HL-60/S4 treated with retinoic acid at 250 ng/mL for 4 days and 3 days (cell line): ENCODE data around the gene BAG3.

ENCODE experiments used
- in situ Hi-C: fragments of 300-500 bp; cut with MboI; formaldehyde crosslinking; loops from 2 replicates; pipeline ENCODE4 v1.7.0; 2022; ENCODE audit warnings: low sequenced_read_pairs

Gene BAG3

GRCh38 chr10:119725828-119726675 lies 74.9 kb downstream of the BAG3 start, which contains the start of gene INPP5F:
TSS of gene INPP5F (plus strand) at chr10:119726050. CDS start at chr10:119726263, 213 bp downstream.
- in situ Hi-C loops = no loop called here

DNA sequence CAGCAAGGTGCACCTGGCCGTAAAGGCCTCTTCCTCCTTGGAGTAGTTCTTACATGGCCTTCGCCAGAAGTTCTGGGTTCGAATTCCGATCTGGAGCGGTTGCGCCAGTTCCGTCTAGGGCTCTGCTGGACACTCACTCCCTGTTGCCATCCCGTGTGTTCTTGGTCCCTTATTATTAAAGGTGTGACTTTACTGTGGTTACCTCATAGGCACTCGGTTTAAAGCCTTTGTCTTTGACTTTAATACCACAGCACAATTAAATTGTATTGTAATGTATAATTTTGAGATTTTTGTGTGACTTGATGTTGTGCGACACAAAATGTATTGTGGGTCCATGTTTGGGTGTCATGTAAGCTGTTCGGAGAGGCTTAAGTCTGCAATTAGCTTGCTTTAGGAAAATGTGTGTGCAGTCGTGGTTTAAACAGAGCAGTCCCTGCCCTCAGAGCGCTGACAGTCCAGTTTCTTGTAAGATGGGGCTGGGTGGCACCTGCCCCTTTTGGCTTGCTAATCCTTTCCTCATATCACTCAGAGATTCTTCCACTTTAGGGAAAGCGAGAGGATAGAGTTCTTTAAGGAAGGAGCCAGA lies 75.6 kb downstream of the BAG3 start:
- in situ Hi-C loops = no loop called here
